HT-29 (cell line): Measurements from ENCODE around the gene STRN4. TPM values are rescaled to one million over a fixed set of nuclear protein-coding genes. Genes with fewer than 3 reads are reported as not detected.

ENCODE experiments used
- DNase-seq: peaks from one replicate; pipeline ENCODE4 v3.0.0-alpha.2; 2015; ENCODE audit warnings: low spot score
- small RNA-seq: library from RNA; depleted of rRNA; stranded (forward); fragments of <200 nt; gene quantifications from one replicate; pipeline ENCODE3, GENCODE V24; 2014
- total RNA-seq: library from RNA; depleted of rRNA; stranded (reverse); fragments of >200 nt; shearing (Covaris generic); gene quantifications from 2 replicates; pipeline ENCODE4 v1.2.3, GENCODE V29; 2014; rRNA removed

The STRN4 gene
- total RNA-seq, 1 experiment from 2014 or later = 229 TPM

- DNase-seq = peak; percentile 58
These were observed 71.7 kb downstream of the STRN4 start for GRCh38 chr19:46674416-46675178.

DNA sequence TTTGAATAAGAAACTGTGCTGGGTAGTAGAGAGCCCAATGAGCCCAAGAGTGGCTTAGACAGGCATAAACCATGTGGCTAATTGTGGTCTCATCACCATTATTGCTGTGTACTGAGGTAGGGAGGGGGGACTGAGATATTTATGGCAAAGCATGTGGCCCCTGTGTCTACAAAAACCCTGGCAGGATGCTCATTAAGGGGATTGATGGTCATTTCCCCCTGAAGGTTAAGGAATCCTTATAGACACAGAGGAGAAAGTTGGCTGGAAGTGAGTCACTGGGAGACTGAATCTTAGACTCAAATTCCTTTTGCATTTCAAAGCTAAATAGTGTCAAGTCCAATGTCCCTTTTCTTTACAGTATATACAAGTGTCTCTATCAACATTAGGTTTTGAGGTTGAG lies 75.4 kb downstream of the STRN4 start:
- no peak for DNase-seq

Small RNA genes lying within 50 kb of the gene (small RNA-seq; reads per million reads assigned to genes)
- gene MIR320E = not detected
- gene RF00019 = not detected
- gene RN7SL364P = 0.57 reads per million

Other genes starting within 250 kb of the STRN4 start
- gene CALM3, start 145.1 kb downstream of the STRN4 start, total RNA-seq = 263 and 264 TPM in 2 replicates
- gene PTGIR, start 121.4 kb downstream of the STRN4 start, total RNA-seq = 0.26 TPM in 1 of 2 replicates, not detected in the other
- not detected in 2 replicates for gene GNG8, start 110.2 kb downstream of the STRN4 start, total RNA-seq
- gene DACT3, start 85.3 kb downstream of the STRN4 start, total RNA-seq = 0.29 and 0.38 TPM in 2 replicates
- gene PRKD2, start 29.3 kb downstream of the STRN4 start, total RNA-seq = 76.0 and 83.3 TPM in 2 replicates
- gene FKRP, start 393 bp downstream of the STRN4 start, total RNA-seq = 30.7 and 30.8 TPM in 2 replicates
- gene SLC1A5, start 42.1 kb upstream of the STRN4 start, total RNA-seq = 772 and 790 TPM in 2 replicates
- gene AP2S1, start 104.4 kb upstream of the STRN4 start, total RNA-seq = 527 and 544 TPM in 2 replicates
- gene ARHGAP35, start 114.5 kb upstream of the STRN4 start, total RNA-seq = 53.6 and 63.9 TPM in 2 replicates